ENCODE measurements around the gene DEFB132.

- TF ChIP-seq EZH2 (IDR thresholded peaks at IDR 0.05; ENCODE audit: borderline replicate concordance, insufficient read depth, low read depth, low read length, poor library complexity, severe bottlenecking), result no peak
- no peak for TF ChIP-seq CTCF (IDR thresholded peaks at IDR 0.05)
These were observed 46.6 kb upstream of the DEFB132 start for GRCh38 chr20:210809-211502.
